GM19397 (cell line): ENCODE data around the gene RGPD3.
"Not testable (repeated sequence)": the region's sequence is repeated elsewhere in the genome, so short reads cannot be mapped to it uniquely, and the experiment has no call there.

Source experiments
- ATAC-seq: cut with Tn5 transposase; IDR thresholded peaks from one replicate; pipeline ENCODE4 v1.9.1; 2021; ENCODE audit warnings: mild to moderate bottlenecking, moderate library complexity; ENCODE audit not compliant: unreplicated experiment

The RGPD3 gene

GRCh38 chr2:106486551-106487385 lies 18.6 kb upstream of the RGPD3 start, which contains the start of gene CD8B2:
Gene CD8B2, plus strand, starts transcription at chr2:106487364. Its CDS starts 63 bp downstream, at chr2:106487427.
- not testable (repeated sequence) for ATAC-seq

GRCh38 chr2:106479563-106479962 lies 11.3 kb upstream of the RGPD3 start:
- ATAC-seq = not testable (repeated sequence)

- not testable (repeated sequence) for ATAC-seq
Observed at GRCh38 chr2:106477647-106478046, 9.4 kb upstream of the RGPD3 start.

- not testable (repeated sequence) for ATAC-seq
Observed at GRCh38 chr2:106470658-106471057, 2.4 kb upstream of the RGPD3 start.

GRCh38 chr2:106467516-106467915 lies 697 bp downstream of the RGPD3 start:
- ATAC-seq = not testable (repeated sequence)

- not testable (repeated sequence) for ATAC-seq
Observed at GRCh38 chr2:106461882-106462281, 6.3 kb downstream of the RGPD3 start.

- not testable (repeated sequence) for ATAC-seq
Observed at GRCh38 chr2:106390680-106391079, 77.5 kb downstream of the RGPD3 start.

GRCh38 chr2:106388814-106389410 lies 79.3 kb downstream of the RGPD3 start:
- ATAC-seq = not testable (repeated sequence)

- not testable (repeated sequence) for ATAC-seq
Observed at GRCh38 chr2:106384548-106384947, 83.7 kb downstream of the RGPD3 start.

- ATAC-seq = not testable (repeated sequence)
Observed at GRCh38 chr2:106381867-106382266, 86.3 kb downstream of the RGPD3 start.

- not testable (repeated sequence) for ATAC-seq
Observed at GRCh38 chr2:106379567-106379966, 88.6 kb downstream of the RGPD3 start.

- ATAC-seq = not testable (repeated sequence)
Observed at GRCh38 chr2:106369182-106369581, 99.0 kb downstream of the RGPD3 start.

GRCh38 chr2:106366204-106366885 lies 101.9 kb downstream of the RGPD3 start:
- no peak for ATAC-seq

GRCh38 chr2:106363791-106364190 lies 104.4 kb downstream of the RGPD3 start:
- no peak for ATAC-seq

GRCh38 chr2:106362789-106363188 lies 105.4 kb downstream of the RGPD3 start:
- ATAC-seq = no peak

GRCh38 chr2:106359512-106359911 lies 108.7 kb downstream of the RGPD3 start:
- no peak for ATAC-seq

- ATAC-seq = no peak
Observed at GRCh38 chr2:106358521-106358920, 109.7 kb downstream of the RGPD3 start.

- ATAC-seq = peak; percentile 88
Observed at GRCh38 chr2:106358081-106358480, 110.1 kb downstream of the RGPD3 start.

- peak; percentile 33 for ATAC-seq
Observed at GRCh38 chr2:106356291-106356690, 111.9 kb downstream of the RGPD3 start.

GRCh38 chr2:106353676-106354075 lies 114.5 kb downstream of the RGPD3 start:
- ATAC-seq = no peak

GRCh38 chr2:106350980-106351379 lies 117.2 kb downstream of the RGPD3 start:
- ATAC-seq = no peak
